AG09309 (cell line): Measurements from ENCODE around the gene PHGDH.
A peak's percentile ranks its signal among the peaks of the same experiment; 100 is the strongest.

Experiments
- DNase-seq: peaks from one replicate; pipeline ENCODE4 v3.0.0-alpha.2; 2010; ENCODE audit warnings: low read depth
- H3K4me3 ChIP-seq: 2 replicates; pipeline ENCODE4 v1.5.1; 2011; ENCODE audit warnings: mild to moderate bottlenecking, low read depth, low read length, moderate library complexity; ENCODE audit not compliant: control insufficient read depth
- CTCF ChIP-seq: IDR thresholded peaks from 2 replicates; pipeline ENCODE4 v1.5.1; 2011; ENCODE audit warnings: mild to moderate bottlenecking, low read depth, low read length, inconsistent platforms; ENCODE audit not compliant: insufficient read depth, control insufficient read depth; ENCODE audit errors: missing control alignments

The PHGDH gene

GRCh38 chr1:119742202-119742601 is 30.5 kb downstream of the PHGDH start:
- no peak for TF ChIP-seq CTCF
- H3K4me3 ChIP-seq: no peak overlapping the region
- DNase-seq: peak; percentile 3

GRCh38 chr1:119742677-119743076 is 30.9 kb downstream of the PHGDH start:
- H3K4me3 ChIP-seq: no peak overlapping the region
- no peak for TF ChIP-seq CTCF
- no peak for DNase-seq

DNA sequence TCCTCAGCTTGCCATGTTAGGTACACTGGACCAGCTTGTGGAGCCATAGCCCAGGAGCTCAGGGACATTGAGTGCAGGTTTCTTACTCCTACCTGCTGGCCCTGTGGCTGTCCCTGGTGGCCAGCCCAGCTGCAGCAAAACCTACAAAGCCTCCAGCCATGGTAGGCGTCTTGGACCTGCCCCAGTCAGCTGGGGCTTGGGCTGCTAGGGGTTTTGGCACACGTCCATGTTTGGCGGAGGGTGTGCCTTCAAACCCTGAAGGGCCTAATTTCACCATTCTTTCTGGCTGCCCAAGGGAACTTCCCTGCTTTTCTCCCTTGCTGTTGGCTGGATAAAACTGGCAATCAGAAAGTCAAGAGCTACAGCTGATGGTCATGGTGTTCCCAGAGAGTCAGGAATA is 31.6 kb downstream of the PHGDH start:
- no peak for DNase-seq
- no peak overlapping the region for H3K4me3 ChIP-seq
- TF ChIP-seq CTCF: no peak

- DNase-seq: peak; percentile 28
- TF ChIP-seq CTCF: peak; percentile 82
These were observed 32.3 kb downstream of the PHGDH start for GRCh38 chr1:119743776-119744597.

GRCh38 chr1:119744598-119744942 is 32.8 kb downstream of the PHGDH start:
- no peak for TF ChIP-seq CTCF
- no peak for DNase-seq
- no peak overlapping the region for H3K4me3 ChIP-seq

More at GRCh38 chr1:119743776-119744597, 32.3 kb downstream of the PHGDH start:
- no peak overlapping the region for H3K4me3 ChIP-seq

GRCh38 chr1:119745034-119745433 is 33.3 kb downstream of the PHGDH start:
- no peak for DNase-seq
- no peak overlapping the region for H3K4me3 ChIP-seq
- no peak for TF ChIP-seq CTCF
